Activated T-helper 2 cell treated with anti-CD3 and anti-CD28 coated beads, Interferon-gamma antibody, Interleukin-2, Interleukin-4, amounts not matched to agents 10 μg/mL and 5 μg/mL and 100 μg/mL, durations not matched to agents 14 hours and 24 hours and 36 hours (primary cell): ENCODE results near the gene WWOX. TPM values are rescaled to one million over a fixed set of nuclear protein-coding genes. Genes with fewer than 3 reads are reported as not detected.

Source experiments
- DNase-seq: peaks from one replicate; pipeline ENCODE4 v3.0.0; 2021; ENCODE audit warnings: low spot score
- H3K27ac Mint-ChIP-seq: one replicate; pipeline ENCODE4 v1.8.0; 2021; ENCODE audit warnings: mixed read lengths
- H3K27me3 Mint-ChIP-seq: one replicate; pipeline ENCODE4 v1.8.0; 2021; ENCODE audit warnings: low read depth, mixed read lengths
- H3K36me3 Mint-ChIP-seq: one replicate; pipeline ENCODE4 v1.8.0; 2021; ENCODE audit warnings: low read depth, mixed read lengths
- H3K4me1 Mint-ChIP-seq: one replicate; pipeline ENCODE4 v1.8.0; 2021; ENCODE audit warnings: low read depth, mixed read lengths
- H3K4me3 Mint-ChIP-seq: one replicate; pipeline ENCODE4 v1.8.0; 2021; ENCODE audit warnings: low read depth, mild to moderate bottlenecking, moderate library complexity, mixed read lengths
- H3K9me3 Mint-ChIP-seq: one replicate; pipeline ENCODE4 v1.8.0; 2021; ENCODE audit warnings: mixed read lengths
- intact Hi-C: fragments of 100-400 bp; cut with micrococcal nuclease; formaldehyde crosslinking; loops from one replicate; pipeline ENCODE4 v1.15.1; 2023
- total RNA-seq: library from RNA; stranded (reverse); gene quantifications from 2 replicates; pipeline ENCODE4 v1.2.3, GENCODE V29; 2022

WWOX gene
- total RNA-seq, 1 donor from 2014 or later = 19.0 TPM

GRCh38 chr16:78704416-78704815, 605.0 kb downstream of the WWOX start:
- Mint-ChIP-seq H3K36me3 (peaks cover 2% of the 10 kb centered on the region), H3K9me3 (peaks cover 4% of the 10 kb centered on the region), H3K4me1 (peaks cover 6% of the 10 kb centered on the region), H3K27me3 (peaks cover 4% of the 10 kb centered on the region), H3K4me3 (no peak overlapping the region), H3K27ac (no peak overlapping the region)
- intact Hi-C loops = loop anchor here (2.0 to 10.0 kb wide), 2 partner anchors 190 to 898 kb away; no protein-coding TSS in a partner anchor
- DNase-seq = no peak

GRCh38 chr16:78705694-78706093, 606.2 kb downstream of the WWOX start:
- H3K27ac Mint-ChIP-seq = no peak overlapping the region
- no peak for DNase-seq
- intact Hi-C loops = loop anchor here (1.0 to 10.0 kb wide), 7 partner anchors 37 to 1762 kb away; no protein-coding TSS in a partner anchor
- H3K9me3 Mint-ChIP-seq = peaks cover 4% of the 10 kb centered on the region
- H3K36me3 Mint-ChIP-seq = peaks cover 2% of the 10 kb centered on the region
- H3K4me1 Mint-ChIP-seq = peaks cover 6% of the 10 kb centered on the region
- peaks cover 4% of the 10 kb centered on the region for H3K27me3 Mint-ChIP-seq
- H3K4me3 Mint-ChIP-seq = no peak overlapping the region

- intact Hi-C loops = loop anchor here (1.0 to 10.0 kb wide), 5 partner anchors 36 to 1761 kb away; no protein-coding TSS in a partner anchor
- Mint-ChIP-seq H3K27me3 (peaks cover 4% of the 10 kb centered on the region), H3K36me3 (peaks cover 2% of the 10 kb centered on the region), H3K4me3 (no peak overlapping the region), H3K4me1 (peaks cover 6% of the 10 kb centered on the region), H3K9me3 (peaks cover 4% of the 10 kb centered on the region), H3K27ac (no peak overlapping the region)
- no peak for DNase-seq
Measured at GRCh38 chr16:78706637-78707036, 607.2 kb downstream of the WWOX start.

- Mint-ChIP-seq H3K27ac (no peak overlapping the region), H3K36me3 (peaks cover 2% of the 10 kb centered on the region), H3K4me3 (no peak overlapping the region), H3K27me3 (peaks cover 2% of the 10 kb centered on the region), H3K4me1 (peaks cover 6% of the 10 kb centered on the region), H3K9me3 (peaks cover 4% of the 10 kb centered on the region)
- intact Hi-C loops = loop anchor here (5.0 to 10.0 kb wide), 4 partner anchors 185 to 1758 kb away; no protein-coding TSS in a partner anchor
- no peak for DNase-seq
Measured at GRCh38 chr16:78709137-78709884, 609.9 kb downstream of the WWOX start.

GRCh38 chr16:78715106-78715505, 615.7 kb downstream of the WWOX start:
- Mint-ChIP-seq H3K27ac (no peak overlapping the region), H3K9me3 (no peaks in the 10 kb centered on the region), H3K36me3 (no peaks in the 10 kb centered on the region), H3K4me3 (no peak overlapping the region), H3K4me1 (no peaks in the 10 kb centered on the region), H3K27me3 (peaks cover 8% of the 10 kb centered on the region)
- intact Hi-C loops = no loop called here
- DNase-seq = no peak

- no peak for DNase-seq
Measured at GRCh38 chr16:78715673-78716072, 616.2 kb downstream of the WWOX start.

GRCh38 chr16:78718141-78718540, 618.7 kb downstream of the WWOX start:
- intact Hi-C loops = no loop called here
- Mint-ChIP-seq H3K27ac (no peak overlapping the region), H3K4me3 (no peak overlapping the region), H3K27me3 (peaks cover 10% of the 10 kb centered on the region), H3K36me3 (no peaks in the 10 kb centered on the region), H3K9me3 (no peaks in the 10 kb centered on the region), H3K4me1 (no peaks in the 10 kb centered on the region)
- no peak for DNase-seq

More at GRCh38 chr16:78715673-78716072, 616.2 kb downstream of the WWOX start:
- Mint-ChIP-seq H3K9me3 (no peaks in the 10 kb centered on the region), H3K27ac (no peak overlapping the region), H3K4me1 (no peaks in the 10 kb centered on the region), H3K36me3 (no peaks in the 10 kb centered on the region), H3K4me3 (no peak overlapping the region), H3K27me3 (peaks cover 9% of the 10 kb centered on the region)
- intact Hi-C loops = no loop called here

- no peak overlapping the region for H3K27ac Mint-ChIP-seq
- intact Hi-C loops = no loop called here
- H3K4me1 Mint-ChIP-seq = no peaks in the 10 kb centered on the region
- H3K4me3 Mint-ChIP-seq = no peak overlapping the region
- H3K27me3 Mint-ChIP-seq = peaks cover 10% of the 10 kb centered on the region
- no peaks in the 10 kb centered on the region for H3K9me3 Mint-ChIP-seq
- no peaks in the 10 kb centered on the region for H3K36me3 Mint-ChIP-seq
- DNase-seq = no peak
Measured at GRCh38 chr16:78720416-78720815, 621.0 kb downstream of the WWOX start.

GRCh38 chr16:78727536-78727935, 628.1 kb downstream of the WWOX start:
- H3K9me3 Mint-ChIP-seq = no peaks in the 10 kb centered on the region
- H3K36me3 Mint-ChIP-seq = no peaks in the 10 kb centered on the region
- intact Hi-C loops = no loop called here
- no peaks in the 10 kb centered on the region for H3K4me1 Mint-ChIP-seq
- H3K27me3 Mint-ChIP-seq = peaks cover 2% of the 10 kb centered on the region
- H3K27ac Mint-ChIP-seq = no peak overlapping the region
- no peak overlapping the region for H3K4me3 Mint-ChIP-seq
- DNase-seq = no peak

GRCh38 chr16:78729687-78730086, 630.2 kb downstream of the WWOX start:
- Mint-ChIP-seq H3K36me3 (no peaks in the 10 kb centered on the region), H3K4me3 (no peak overlapping the region), H3K9me3 (no peaks in the 10 kb centered on the region), H3K27me3 (peaks cover 2% of the 10 kb centered on the region), H3K4me1 (no peaks in the 10 kb centered on the region), H3K27ac (no peak overlapping the region)
- intact Hi-C loops = no loop called here
- DNase-seq = no peak

GRCh38 chr16:78731785-78732184, 632.3 kb downstream of the WWOX start:
- DNase-seq = no peak
- Mint-ChIP-seq H3K4me1 (no peaks in the 10 kb centered on the region), H3K9me3 (no peaks in the 10 kb centered on the region), H3K36me3 (no peaks in the 10 kb centered on the region), H3K4me3 (no peak overlapping the region), H3K27ac (no peak overlapping the region), H3K27me3 (peaks cover 2% of the 10 kb centered on the region)
- intact Hi-C loops = no loop called here

- Mint-ChIP-seq H3K27me3 (peaks cover 2% of the 10 kb centered on the region), H3K36me3 (no peaks in the 10 kb centered on the region), H3K4me3 (no peak overlapping the region), H3K27ac (no peak overlapping the region), H3K9me3 (no peaks in the 10 kb centered on the region), H3K4me1 (no peaks in the 10 kb centered on the region)
- no peak for DNase-seq
- intact Hi-C loops = no loop called here
Measured at GRCh38 chr16:78732696-78733095, 633.2 kb downstream of the WWOX start.

- H3K27me3 Mint-ChIP-seq = peaks cover 10% of the 10 kb centered on the region
- H3K36me3 Mint-ChIP-seq = no peaks in the 10 kb centered on the region
- intact Hi-C loops = no loop called here
- H3K9me3 Mint-ChIP-seq = no peaks in the 10 kb centered on the region
- DNase-seq = no peak
- no peaks in the 10 kb centered on the region for H3K4me1 Mint-ChIP-seq
- no peak overlapping the region for H3K4me3 Mint-ChIP-seq
- H3K27ac Mint-ChIP-seq = no peak overlapping the region
Measured at GRCh38 chr16:78735337-78735736, 635.9 kb downstream of the WWOX start.
